ENCODE measurements around the gene MCF2L2.

GRCh38 chr3:183217548-183218332 is 210.7 kb downstream of the MCF2L2 start:
- TF ChIP-seq CTCF (IDR thresholded peaks at IDR 0.05; ENCODE audit: poor library complexity, severe bottlenecking) (no peak), EZH2 (IDR thresholded peaks at IDR 0.05; ENCODE audit: borderline replicate concordance, insufficient read depth, low read length, poor library complexity, severe bottlenecking) (no peak), REST (IDR thresholded peaks at IDR 0.05; ENCODE audit: borderline replicate concordance) (no peak), POLR2AphosphoS5 (IDR thresholded peaks at IDR 0.05) (peak; percentile 18), EP300 (conservative IDR thresholded peaks at IDR 0.05; ENCODE audit: poor library complexity, severe bottlenecking) (no peak), MXI1 (conservative IDR thresholded peaks at IDR 0.05; ENCODE audit: poor library complexity, severe bottlenecking) (no peak)
